ENCODE measurements around the gene EID3.
A peak's percentile ranks its signal among the peaks of the same experiment; 100 is the strongest.

The EID3 gene

DNA sequence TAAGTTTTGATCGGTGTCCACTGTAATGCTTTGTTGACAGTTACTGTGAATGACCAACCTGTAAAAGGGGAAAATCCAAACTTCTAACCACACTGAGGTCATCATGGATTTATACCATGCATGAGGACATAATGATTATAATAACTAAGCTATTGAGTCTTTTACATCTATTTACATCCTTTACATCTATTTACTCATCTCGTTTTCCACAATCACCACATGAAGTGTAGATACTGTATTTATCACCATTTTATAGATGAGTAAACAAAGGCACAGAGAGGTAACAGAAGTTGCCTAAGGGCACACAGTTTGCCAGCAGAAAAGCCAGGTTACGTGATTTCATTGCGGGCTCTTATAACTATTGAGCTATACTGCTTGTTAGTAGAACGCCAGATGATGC lies 27.9 kb upstream of the EID3 start:
- Histone ChIP-seq H3K4me2 (peak overlapping the region; percentile 86), H3K36me3 (no peaks in the 10 kb centered on the region), H3K4me1 (peaks cover 83% of the 10 kb centered on the region), H3K9ac (peak overlapping the region; percentile 70; the same call in 1 of the 2 replicates), H3K27ac (peak overlapping the region; percentile 79), H3K27me3 (no peaks in the 10 kb centered on the region), H3K9me3 (0 out of 2 replicates have a peak, but pooled peaks cover under 1% of the 10 kb centered on the region), H4K20me1 (no peaks in the 10 kb centered on the region), H3K4me3 (peak overlapping the region; percentile 56)
- TF ChIP-seq Cebpa-rat (IDR thresholded peaks at IDR 0.05): no peak

DNA sequence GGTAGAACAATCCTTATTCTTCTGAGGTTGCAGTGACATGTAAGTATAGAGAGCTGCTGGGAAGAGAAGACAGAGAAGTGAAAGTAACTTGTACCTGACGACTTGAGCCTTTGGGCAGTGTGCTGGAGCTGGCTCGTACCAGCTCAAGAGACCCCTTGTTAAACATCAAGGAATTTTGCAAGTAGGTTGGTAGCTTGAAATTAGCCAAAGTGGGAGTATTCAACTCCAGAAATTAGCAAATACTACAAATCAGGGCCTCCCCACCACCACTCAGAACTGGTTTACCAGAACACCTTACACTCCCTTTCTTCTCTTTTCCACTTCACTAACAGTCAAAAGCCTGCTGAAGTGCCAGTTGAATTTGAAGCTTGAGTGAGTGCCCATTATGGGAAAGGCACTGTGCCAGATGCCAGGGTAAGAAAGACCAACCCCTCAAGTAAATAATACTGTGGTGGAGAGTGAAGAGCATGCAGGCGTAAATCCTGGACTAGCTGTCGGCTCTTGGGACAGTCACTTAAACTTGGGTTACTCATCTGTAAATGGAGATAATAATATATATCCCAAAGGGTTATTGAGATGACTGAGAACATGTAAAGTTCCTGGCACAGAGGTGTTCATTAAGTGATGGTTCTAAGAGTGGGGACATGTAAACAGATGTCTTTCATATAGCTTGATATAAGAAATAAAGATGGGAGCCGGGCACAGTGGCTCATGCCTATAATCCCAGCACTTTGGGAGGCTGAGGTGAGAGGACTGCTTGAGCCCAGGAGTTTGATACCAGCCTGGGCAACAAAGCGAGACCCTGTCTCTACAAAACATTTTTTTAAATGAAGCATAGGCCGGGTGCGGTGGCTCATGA lies 27.0 kb upstream of the EID3 start:
- Histone ChIP-seq H3K36me3 (no peaks in the 10 kb centered on the region), H3K9ac (peak overlapping the region; percentile 70), H3K4me2 (peak overlapping the region; percentile 86), H3K4me3 (peak overlapping the region; percentile 56), H4K20me1 (no peaks in the 10 kb centered on the region), H3K4me1 (peaks cover 75% of the 10 kb centered on the region), H3K27me3 (no peaks in the 10 kb centered on the region), H3K27ac (peak overlapping the region; percentile 79), H3K9me3 (no peaks in the 10 kb centered on the region)
- TF ChIP-seq Cebpa-rat (IDR thresholded peaks at IDR 0.05): no peak

DNA sequence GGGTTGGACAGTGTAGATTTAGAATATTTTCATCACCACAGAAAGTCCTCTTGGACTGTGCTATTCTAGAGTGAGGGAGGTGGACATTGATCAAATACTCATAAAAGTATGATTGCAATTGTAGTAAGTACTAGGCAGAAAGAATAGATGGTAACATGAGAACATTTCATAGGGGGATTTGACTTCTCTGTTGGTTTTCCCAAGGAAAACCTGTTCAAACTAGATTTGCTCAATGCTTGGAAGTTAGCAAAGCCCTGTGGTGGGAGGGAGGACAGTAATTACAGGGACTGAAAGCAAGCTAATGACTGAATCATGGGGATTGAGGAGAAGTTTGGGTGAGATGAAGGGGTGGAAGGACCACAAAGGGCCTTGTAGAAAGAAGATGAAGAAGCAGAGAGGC lies 24.4 kb upstream of the EID3 start:
- H3K4me2 ChIP-seq: no peak overlapping the region
- no peak overlapping the region for H3K9ac ChIP-seq
- no peaks in the 10 kb centered on the region for H4K20me1 ChIP-seq
- peaks cover 49% of the 10 kb centered on the region for H3K4me1 ChIP-seq
- H3K27me3 ChIP-seq: no peaks in the 10 kb centered on the region
- TF ChIP-seq Cebpa-rat (IDR thresholded peaks at IDR 0.05): no peak
- H3K27ac ChIP-seq: no peak overlapping the region
- no peak overlapping the region for H3K4me3 ChIP-seq
- H3K9me3 ChIP-seq: no peaks in the 10 kb centered on the region
- no peaks in the 10 kb centered on the region for H3K36me3 ChIP-seq

DNA sequence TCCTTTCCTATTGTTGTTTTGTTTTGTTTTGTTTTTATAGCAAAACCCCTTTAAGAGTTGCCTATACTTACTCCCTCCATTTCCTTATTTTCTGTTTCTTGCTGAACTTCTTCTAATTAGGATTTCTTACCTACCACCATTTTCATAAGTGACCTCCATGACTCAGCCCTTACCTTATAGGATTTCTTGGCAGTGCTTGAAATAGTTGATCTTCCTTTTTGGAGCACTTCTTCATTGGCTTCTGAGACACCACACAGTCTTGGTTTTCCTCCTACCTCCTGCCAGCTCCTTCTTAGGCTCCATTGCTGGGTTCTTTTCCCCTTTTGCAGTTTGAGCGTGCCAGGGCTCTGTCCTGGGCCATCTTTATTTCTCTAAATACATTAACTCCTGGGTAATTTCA lies 23.4 kb upstream of the EID3 start:
- Histone ChIP-seq H3K4me2 (peak overlapping the region; percentile 18; the same call in 1 of the 2 replicates), H3K4me1 (peaks cover 39% of the 10 kb centered on the region), H4K20me1 (no peaks in the 10 kb centered on the region), H3K9ac (no peak overlapping the region), H3K4me3 (no peak overlapping the region), H3K27ac (no peak overlapping the region), H3K27me3 (no peaks in the 10 kb centered on the region), H3K36me3 (no peaks in the 10 kb centered on the region), H3K9me3 (no peaks in the 10 kb centered on the region)
- no peak for TF ChIP-seq Cebpa-rat (IDR thresholded peaks at IDR 0.05)

DNA sequence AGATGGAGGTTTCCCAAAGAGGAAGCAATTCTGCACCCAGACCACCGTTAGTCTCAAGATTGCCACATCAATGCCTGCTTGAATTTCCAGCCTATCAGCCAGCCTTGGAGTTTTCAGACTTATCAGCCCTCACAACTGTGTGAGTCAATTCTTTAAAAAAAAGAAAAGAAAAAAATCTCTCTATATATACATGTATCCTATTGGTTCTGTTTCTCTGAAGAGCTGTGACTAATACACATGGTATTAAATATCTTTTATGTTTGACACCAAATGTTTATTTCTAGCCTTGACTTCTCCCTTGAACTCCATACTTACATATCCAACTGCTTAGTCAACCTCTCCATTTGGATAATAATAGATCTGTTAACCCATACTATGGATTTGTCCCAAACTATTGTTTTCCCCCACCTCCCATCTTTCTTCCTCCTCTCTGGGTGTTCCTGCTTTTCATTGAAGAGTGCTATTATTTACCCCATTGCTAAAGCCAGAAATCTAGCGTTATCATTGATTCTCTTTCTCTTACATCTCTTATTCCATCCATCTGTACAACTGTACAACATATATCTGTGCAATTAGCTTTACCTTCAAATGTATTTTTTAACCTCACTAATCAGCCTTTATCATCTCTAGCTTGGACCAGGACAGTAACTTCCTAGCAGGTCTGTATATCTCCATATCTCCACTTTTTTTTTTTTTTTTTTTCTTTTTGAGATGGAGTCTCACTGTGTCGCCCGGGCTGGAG lies 22.7 kb upstream of the EID3 start:
- no peak for TF ChIP-seq Cebpa-rat (IDR thresholded peaks at IDR 0.05)
- Histone ChIP-seq H3K27me3 (no peaks in the 10 kb centered on the region), H3K9me3 (no peaks in the 10 kb centered on the region), H3K36me3 (no peaks in the 10 kb centered on the region), H4K20me1 (no peaks in the 10 kb centered on the region), H3K4me2 (peak overlapping the region; percentile 18; the same call in 1 of the 2 replicates), H3K4me3 (no peak overlapping the region), H3K4me1 (peaks cover 38% of the 10 kb centered on the region), H3K9ac (no peak overlapping the region), H3K27ac (no peak overlapping the region)

DNA sequence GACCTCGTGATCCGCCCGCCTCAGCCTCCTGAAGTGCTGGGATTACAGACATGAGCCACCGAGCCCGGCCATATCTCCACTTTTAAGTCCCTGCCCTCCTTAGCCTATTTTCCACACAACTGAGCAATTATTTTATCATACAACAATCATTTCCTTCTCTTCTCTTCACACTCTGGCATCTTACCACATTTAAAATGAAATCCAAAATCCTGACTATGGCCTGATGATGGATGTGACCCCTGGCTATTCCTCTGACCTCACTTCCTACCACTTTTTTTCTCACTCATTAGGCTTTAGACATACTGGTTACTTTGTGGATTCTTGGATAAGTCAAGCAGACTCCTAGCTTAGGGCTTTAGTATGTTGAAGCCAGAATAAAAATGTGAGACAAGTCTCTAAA lies 21.9 kb upstream of the EID3 start:
- no peak overlapping the region for H3K27ac ChIP-seq
- H3K4me1 ChIP-seq: peaks cover 38% of the 10 kb centered on the region
- no peaks in the 10 kb centered on the region for H4K20me1 ChIP-seq
- no peaks in the 10 kb centered on the region for H3K27me3 ChIP-seq
- H3K9ac ChIP-seq: no peak overlapping the region
- no peak overlapping the region for H3K4me3 ChIP-seq
- no peak for TF ChIP-seq Cebpa-rat (IDR thresholded peaks at IDR 0.05)
- H3K36me3 ChIP-seq: no peaks in the 10 kb centered on the region
- H3K9me3 ChIP-seq: no peaks in the 10 kb centered on the region
- no peak overlapping the region for H3K4me2 ChIP-seq

DNA sequence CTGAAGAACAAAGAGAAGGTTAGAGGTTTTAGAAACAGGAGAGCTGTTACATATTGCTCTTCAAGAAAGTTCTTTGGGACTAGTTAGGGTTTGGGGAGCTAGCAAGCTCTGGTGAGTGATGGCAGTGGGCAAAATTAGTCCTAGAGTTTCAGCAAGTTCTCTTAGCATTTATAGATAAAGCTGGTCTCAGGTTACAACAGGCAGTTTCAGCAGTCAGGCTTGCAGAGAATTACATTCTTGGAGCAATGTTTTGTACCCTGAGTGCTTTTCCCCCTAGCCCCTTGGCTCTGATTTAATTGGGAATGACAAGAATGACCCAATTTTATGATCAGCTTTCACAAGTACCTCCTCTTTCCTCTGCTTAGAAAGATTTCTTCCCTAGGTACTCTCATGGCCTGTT lies 21.4 kb upstream of the EID3 start:
- H3K27ac ChIP-seq: no peak overlapping the region

DNA sequence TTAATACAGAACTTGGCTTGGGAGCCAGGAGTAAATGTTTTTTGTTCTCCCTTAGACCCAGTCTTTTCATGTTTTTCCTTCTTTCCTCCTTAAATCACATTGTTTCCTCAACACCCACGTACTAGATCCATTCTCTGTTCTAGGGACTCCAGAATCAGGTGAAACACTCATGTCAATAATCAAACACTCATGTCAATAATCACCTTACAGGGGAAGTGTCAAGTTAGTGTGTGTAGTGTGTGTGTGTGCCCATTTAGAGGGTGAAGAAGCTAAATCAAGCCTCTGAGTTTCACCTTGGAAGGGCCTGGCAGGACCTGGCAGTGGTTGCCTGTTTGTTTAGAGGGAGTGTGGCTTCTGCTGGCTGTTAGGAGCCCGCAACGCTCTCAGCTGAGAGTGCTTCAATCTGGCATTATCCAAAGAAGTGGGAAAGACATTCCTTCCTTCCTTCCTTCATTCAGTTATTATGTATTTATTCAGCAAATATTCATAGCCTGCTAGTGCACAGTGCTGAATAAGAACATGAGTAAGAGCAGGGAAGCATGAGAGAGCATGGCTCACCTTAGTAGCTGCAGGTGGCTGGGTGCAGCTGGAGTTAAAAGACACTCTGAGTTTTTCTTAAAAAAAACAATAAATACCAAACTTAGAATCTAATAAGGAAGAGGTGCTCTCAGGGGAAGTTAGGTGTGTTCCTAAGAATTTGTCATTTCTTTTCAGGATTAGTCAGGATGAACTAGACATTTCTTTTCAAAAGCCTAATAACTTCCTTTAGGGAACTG lies 17.6 kb upstream of the EID3 start:
- no peak for TF ChIP-seq Cebpa-rat (IDR thresholded peaks at IDR 0.05)

More for the DNA sequence above, 21.4 kb upstream of the EID3 start:
- Histone ChIP-seq H3K27me3 (no peaks in the 10 kb centered on the region), H3K9me3 (no peaks in the 10 kb centered on the region), H3K4me3 (no peak overlapping the region), H3K36me3 (no peaks in the 10 kb centered on the region), H3K4me2 (no peak overlapping the region), H3K9ac (no peak overlapping the region), H4K20me1 (no peaks in the 10 kb centered on the region), H3K4me1 (peaks cover 33% of the 10 kb centered on the region)
- no peak for TF ChIP-seq Cebpa-rat (IDR thresholded peaks at IDR 0.05)

More for the DNA sequence above, 17.6 kb upstream of the EID3 start:
- Histone ChIP-seq H3K9me3 (no peaks in the 10 kb centered on the region), H3K4me2 (peak overlapping the region; percentile 92), H4K20me1 (peaks cover 20% of the 10 kb centered on the region), H3K27ac (peak overlapping the region; percentile 89), H3K4me3 (peak overlapping the region; percentile 84), H3K4me1 (peaks cover 26% of the 10 kb centered on the region), H3K27me3 (no peaks in the 10 kb centered on the region), H3K9ac (peak overlapping the region; percentile 95), H3K36me3 (peaks cover 5% of the 10 kb centered on the region)
